ENCODE results near the gene PCDHA8.

- TF ChIP-seq, protein P1, sequence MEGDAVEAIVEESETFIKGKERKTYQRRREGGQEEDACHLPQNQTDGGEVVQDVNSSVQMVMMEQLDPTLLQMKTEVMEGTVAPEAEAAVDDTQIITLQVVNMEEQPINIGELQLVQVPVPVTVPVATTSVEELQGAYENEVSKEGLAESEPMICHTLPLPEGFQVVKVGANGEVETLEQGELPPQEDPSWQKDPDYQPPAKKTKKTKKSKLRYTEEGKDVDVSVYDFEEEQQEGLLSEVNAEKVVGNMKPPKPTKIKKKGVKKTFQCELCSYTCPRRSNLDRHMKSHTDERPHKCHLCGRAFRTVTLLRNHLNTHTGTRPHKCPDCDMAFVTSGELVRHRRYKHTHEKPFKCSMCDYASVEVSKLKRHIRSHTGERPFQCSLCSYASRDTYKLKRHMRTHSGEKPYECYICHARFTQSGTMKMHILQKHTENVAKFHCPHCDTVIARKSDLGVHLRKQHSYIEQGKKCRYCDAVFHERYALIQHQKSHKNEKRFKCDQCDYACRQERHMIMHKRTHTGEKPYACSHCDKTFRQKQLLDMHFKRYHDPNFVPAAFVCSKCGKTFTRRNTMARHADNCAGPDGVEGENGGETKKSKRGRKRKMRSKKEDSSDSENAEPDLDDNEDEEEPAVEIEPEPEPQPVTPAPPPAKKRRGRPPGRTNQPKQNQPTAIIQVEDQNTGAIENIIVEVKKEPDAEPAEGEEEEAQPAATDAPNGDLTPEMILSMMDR (IDR thresholded peaks at IDR 0.05; ENCODE audit: control extremely low read depth in 1 of 3, insufficient read depth in 1 of 3, low read depth in 1 of 3, low read length in 3 of 3): no peak
- TF ChIP-seq, protein P2, sequence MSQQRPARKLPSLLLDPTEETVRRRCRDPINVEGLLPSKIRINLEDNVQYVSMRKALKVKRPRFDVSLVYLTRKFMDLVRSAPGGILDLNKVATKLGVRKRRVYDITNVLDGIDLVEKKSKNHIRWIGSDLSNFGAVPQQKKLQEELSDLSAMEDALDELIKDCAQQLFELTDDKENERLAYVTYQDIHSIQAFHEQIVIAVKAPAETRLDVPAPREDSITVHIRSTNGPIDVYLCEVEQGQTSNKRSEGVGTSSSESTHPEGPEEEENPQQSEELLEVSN (IDR thresholded peaks at IDR 0.05): no peak
- TF ChIP-seq POLR2A (IDR thresholded peaks at IDR 0.05; ENCODE audit: control extremely low read depth in 1 of 2, low read depth in 2 of 2, low read length in 2 of 2): no peak
- no peak for TF ChIP-seq EP300 (IDR thresholded peaks at IDR 0.05; ENCODE audit: borderline replicate concordance in 1 of 2, low read depth in 2 of 2, low read length in 2 of 2)
- TF ChIP-seq POLR2AphosphoS5 (IDR thresholded peaks at IDR 0.05; ENCODE audit: low read depth, low read length): no peak
- TF ChIP-seq JUN (IDR thresholded peaks at IDR 0.05; ENCODE audit: low read depth, low read length): no peak
Observed at GRCh38 chr5:140823475-140823874, 17.5 kb upstream of the PCDHA8 start.
